PFSK-1 (cell line): ENCODE results near the gene CYP2F1.

Experiments
- FOXP2 ChIP-seq: optimal IDR thresholded peaks from 2 replicates; pipeline ENCODE3; 2011; ENCODE audit warnings: borderline replicate concordance, control low read depth, inconsistent platforms; ENCODE audit not compliant: insufficient read depth; ENCODE audit errors: extremely low read length, extremely low read depth
- POLR2AphosphoS5 ChIP-seq: IDR thresholded peaks from 2 replicates; pipeline ENCODE4 v1.6.1; 2012; ENCODE audit warnings: low read depth, mild to moderate bottlenecking, control low read depth, low read length, moderate library complexity
- REST ChIP-seq, 2 experiments: IDR thresholded peaks; 2 replicates each; pipeline versions ENCODE4 v1.6.1 to v1.8.0; 2011 to 2012; ENCODE audit warnings: low read depth in 2 of 2, low read length in 2 of 2, control low read depth in 1 of 2, inconsistent platforms in 1 of 2, mild to moderate bottlenecking in 1 of 2, moderate library complexity in 1 of 2; ENCODE audit not compliant: insufficient read depth in 1 of 2
- TAF1 ChIP-seq: IDR thresholded peaks from 2 replicates; pipeline ENCODE4 v1.6.1; 2012; ENCODE audit warnings: low read length, control low read depth, borderline replicate concordance; ENCODE audit not compliant: insufficient read depth

GRCh38 chr19:41166944-41167804 lies 52.9 kb downstream of the CYP2F1 start:
- no peak for TF ChIP-seq TAF1
- no peak for TF ChIP-seq POLR2AphosphoS5
- no peak for TF ChIP-seq REST (IDR thresholded peaks at IDR 0.05; ENCODE audit: insufficient read depth in 1 of 2, low read depth in 2 of 2, low read length in 2 of 2)
- no peak for TF ChIP-seq FOXP2
